ENCODE data around the gene SEMA5A. TPM values are rescaled to one million over a fixed set of nuclear protein-coding genes. Genes with fewer than 3 reads are reported as not detected.

The SEMA5A gene
- polyA plus RNA-seq, 6 donors from 2014 or later: not detected

DNA sequence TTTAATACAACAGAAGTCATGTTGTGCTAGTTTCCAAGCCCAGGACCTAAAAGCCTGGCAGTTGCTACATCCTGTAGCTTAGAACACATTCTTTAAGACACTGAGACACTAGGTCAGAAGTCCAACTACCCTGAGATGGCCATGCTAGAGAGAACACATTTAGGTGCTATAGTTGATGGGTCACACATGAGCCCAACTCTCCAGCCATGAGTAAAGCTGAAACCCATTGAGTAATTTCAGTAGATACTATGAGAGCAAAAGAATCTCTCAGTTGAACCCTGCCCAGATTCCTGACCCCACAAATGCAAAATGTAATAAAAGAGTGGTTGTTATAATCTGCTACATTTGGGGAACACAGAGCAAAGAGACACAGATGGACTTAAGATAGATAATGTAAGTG, 164.4 kb downstream of the SEMA5A start:
- no peak for ATAC-seq (ENCODE audit: low read depth in 2 of 2)
- no peak for DNase-seq
- peak overlapping the region in 1 of 6 donors; percentile 44 for H3K27ac Mint-ChIP-seq
- H3K36me3 Mint-ChIP-seq: no peaks in the 10 kb centered on the region
- H3K4me3 Mint-ChIP-seq: no peak overlapping the region
- H3K9me3 Mint-ChIP-seq: peaks cover 0 to 17% (median 3%) of the 10 kb centered on the region in 7 donors
- no peaks in the 10 kb centered on the region for H3K27me3 Mint-ChIP-seq
- H3K4me1 Mint-ChIP-seq: no peaks in the 10 kb centered on the region

GRCh38 chr5:9380109-9380508, 165.8 kb downstream of the SEMA5A start:
- no peak for ATAC-seq (ENCODE audit: low read depth in 2 of 2)
- H3K4me1 Mint-ChIP-seq: no peaks in the 10 kb centered on the region
- no peak overlapping the region for H3K27ac Mint-ChIP-seq
- no peaks in the 10 kb centered on the region for H3K27me3 Mint-ChIP-seq
- DNase-seq: no peak
- no peaks in the 10 kb centered on the region for H3K36me3 Mint-ChIP-seq
- no peak overlapping the region for H3K4me3 Mint-ChIP-seq
- H3K9me3 Mint-ChIP-seq: peaks cover 0 to 21% (median 3%) of the 10 kb centered on the region in 7 donors

- Mint-ChIP-seq H3K4me3 (no peak overlapping the region), H3K4me1 (no peaks in the 10 kb centered on the region), H3K27ac (peak overlapping the region in 1 of 6 donors; percentile 84), H3K36me3 (no peaks in the 10 kb centered on the region), H3K27me3 (no peaks in the 10 kb centered on the region), H3K9me3 (peaks cover 0 to 24% (median 4%) of the 10 kb centered on the region in 7 donors)
- ATAC-seq (ENCODE audit: low read depth in 2 of 2): no peak
- DNase-seq: no peak
These were observed 169.3 kb downstream of the SEMA5A start for GRCh38 chr5:9376363-9377117.

GRCh38 chr5:9375756-9376155, 170.1 kb downstream of the SEMA5A start:
- DNase-seq (no peak), ATAC-seq (ENCODE audit: low read depth in 2 of 2) (no peak)
- H3K4me3 Mint-ChIP-seq: no peak overlapping the region
- no peaks in the 10 kb centered on the region for H3K27me3 Mint-ChIP-seq
- H3K9me3 Mint-ChIP-seq: peaks cover 0 to 21% (median 2%) of the 10 kb centered on the region in 7 donors
- H3K27ac Mint-ChIP-seq: no peak overlapping the region
- no peaks in the 10 kb centered on the region for H3K36me3 Mint-ChIP-seq
- H3K4me1 Mint-ChIP-seq: no peaks in the 10 kb centered on the region

GRCh38 chr5:9374025-9374424, 171.8 kb downstream of the SEMA5A start:
- no peak for ATAC-seq (ENCODE audit: low read depth in 2 of 2)

GRCh38 chr5:9373571-9373970, 172.3 kb downstream of the SEMA5A start:
- Mint-ChIP-seq H3K36me3 (no peaks in the 10 kb centered on the region), H3K27me3 (no peaks in the 10 kb centered on the region), H3K27ac (no peak overlapping the region), H3K9me3 (peaks cover 0 to 18% (median 10%) of the 10 kb centered on the region in 7 donors), H3K4me1 (no peaks in the 10 kb centered on the region), H3K4me3 (no peak overlapping the region)
- ATAC-seq (ENCODE audit: low read depth in 2 of 2): no peak
- no peak for DNase-seq

More at GRCh38 chr5:9374025-9374424, 171.8 kb downstream of the SEMA5A start:
- Mint-ChIP-seq H3K27ac (no peak overlapping the region), H3K4me1 (no peaks in the 10 kb centered on the region), H3K27me3 (no peaks in the 10 kb centered on the region), H3K4me3 (no peak overlapping the region), H3K9me3 (peaks cover 0 to 18% (median 10%) of the 10 kb centered on the region in 7 donors), H3K36me3 (no peaks in the 10 kb centered on the region)
- DNase-seq: no peak

GRCh38 chr5:9370256-9370655, 175.6 kb downstream of the SEMA5A start:
- no peak for ATAC-seq (ENCODE audit: low read depth in 2 of 2)
- H3K9me3 Mint-ChIP-seq: peaks cover 0 to 13% (median 6%) of the 10 kb centered on the region in 7 donors
- no peaks in the 10 kb centered on the region for H3K27me3 Mint-ChIP-seq
- DNase-seq: no peak
- no peaks in the 10 kb centered on the region for H3K4me1 Mint-ChIP-seq
- no peaks in the 10 kb centered on the region for H3K36me3 Mint-ChIP-seq
- H3K4me3 Mint-ChIP-seq: no peak overlapping the region
- H3K27ac Mint-ChIP-seq: no peak overlapping the region

DNA sequence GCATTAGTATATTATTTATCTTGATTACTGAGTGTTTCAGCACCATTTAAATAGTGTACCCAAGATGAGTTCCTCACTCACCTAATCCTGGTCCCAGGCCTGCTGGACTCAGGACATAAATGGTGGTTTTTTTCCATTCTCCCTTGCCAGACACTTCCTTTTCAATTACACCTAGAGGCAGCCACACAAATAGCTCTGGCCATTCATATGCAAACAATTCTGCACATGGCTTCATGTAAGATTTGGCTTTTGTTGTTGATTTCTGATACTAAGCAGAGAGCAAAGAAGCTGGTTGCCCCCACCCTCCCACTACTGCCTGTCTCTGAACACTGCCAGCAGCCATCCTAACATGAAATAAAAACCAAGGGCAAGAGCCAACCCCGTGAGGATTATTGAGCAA, 180.4 kb downstream of the SEMA5A start:
- H3K4me1 Mint-ChIP-seq: no peaks in the 10 kb centered on the region
- no peak overlapping the region for H3K4me3 Mint-ChIP-seq
- DNase-seq (no peak), ATAC-seq (ENCODE audit: low read depth in 2 of 2) (no peak)
- no peak overlapping the region for H3K27ac Mint-ChIP-seq
- H3K36me3 Mint-ChIP-seq: no peaks in the 10 kb centered on the region
- H3K9me3 Mint-ChIP-seq: peaks cover 0 to 12% (median 0%) of the 10 kb centered on the region in 7 donors
- H3K27me3 Mint-ChIP-seq: no peaks in the 10 kb centered on the region

- peaks cover 0 to 6% (median 0%) of the 10 kb centered on the region in 7 donors for H3K9me3 Mint-ChIP-seq
- DNase-seq (no peak), ATAC-seq (ENCODE audit: low read depth in 2 of 2) (no peak)
- H3K4me3 Mint-ChIP-seq: no peak overlapping the region
- no peaks in the 10 kb centered on the region for H3K27me3 Mint-ChIP-seq
- no peaks in the 10 kb centered on the region for H3K4me1 Mint-ChIP-seq
- peak overlapping the region in 1 of 6 donors; percentile 58 for H3K27ac Mint-ChIP-seq
- H3K36me3 Mint-ChIP-seq: no peaks in the 10 kb centered on the region
These were observed 182.4 kb downstream of the SEMA5A start for GRCh38 chr5:9363449-9363848.

GRCh38 chr5:9363026-9363425, 182.8 kb downstream of the SEMA5A start:
- ATAC-seq (ENCODE audit: low read depth in 2 of 2) (no peak), DNase-seq (no peak)
- no peak overlapping the region for H3K27ac Mint-ChIP-seq
- no peaks in the 10 kb centered on the region for H3K4me1 Mint-ChIP-seq
- no peaks in the 10 kb centered on the region for H3K27me3 Mint-ChIP-seq
- peaks cover 0 to 6% (median 0%) of the 10 kb centered on the region in 7 donors for H3K9me3 Mint-ChIP-seq
- no peak overlapping the region for H3K4me3 Mint-ChIP-seq
- no peaks in the 10 kb centered on the region for H3K36me3 Mint-ChIP-seq

DNA sequence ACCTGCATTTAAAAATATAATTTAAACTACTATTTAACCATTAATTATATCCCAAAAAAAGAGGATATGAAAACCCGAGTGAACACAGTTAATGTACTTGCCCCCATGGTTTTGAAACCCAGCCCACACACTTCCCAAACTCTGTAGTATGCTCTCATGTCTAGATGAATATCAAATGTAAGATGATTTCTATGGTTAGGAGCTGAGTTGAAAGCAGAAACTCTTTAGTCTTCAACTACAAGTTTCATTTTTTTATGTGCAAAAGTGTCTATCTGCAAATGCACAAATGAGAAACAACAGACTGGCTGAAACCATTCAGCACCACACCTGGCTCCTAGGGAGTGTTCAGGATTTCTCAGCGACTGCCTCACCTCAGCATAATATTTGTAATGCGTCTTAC, 183.3 kb downstream of the SEMA5A start:
- ATAC-seq (ENCODE audit: low read depth in 2 of 2) (no peak), DNase-seq (no peak)
- Mint-ChIP-seq H3K36me3 (no peaks in the 10 kb centered on the region), H3K4me1 (no peaks in the 10 kb centered on the region), H3K4me3 (no peak overlapping the region), H3K9me3 (peaks cover 0 to 3% (median 0%) of the 10 kb centered on the region in 7 donors), H3K27me3 (no peaks in the 10 kb centered on the region), H3K27ac (no peak overlapping the region)

- no peaks in the 10 kb centered on the region for H3K27me3 Mint-ChIP-seq
- ATAC-seq (ENCODE audit: low read depth in 2 of 2) (no peak), DNase-seq (no peak)
- no peaks in the 10 kb centered on the region for H3K4me1 Mint-ChIP-seq
- no peak overlapping the region for H3K27ac Mint-ChIP-seq
- peaks cover 0 to 3% (median 0%) of the 10 kb centered on the region in 7 donors for H3K9me3 Mint-ChIP-seq
- no peaks in the 10 kb centered on the region for H3K36me3 Mint-ChIP-seq
- no peak overlapping the region for H3K4me3 Mint-ChIP-seq
These were observed 184.0 kb downstream of the SEMA5A start for GRCh38 chr5:9361835-9362234.

GRCh38 chr5:9358961-9359685, 186.8 kb downstream of the SEMA5A start:
- H3K9me3 Mint-ChIP-seq: peaks cover 0 to 10% (median 5%) of the 10 kb centered on the region in 7 donors
- H3K27me3 Mint-ChIP-seq: no peaks in the 10 kb centered on the region
- no peaks in the 10 kb centered on the region for H3K4me1 Mint-ChIP-seq
- no peak for ATAC-seq (ENCODE audit: low read depth in 2 of 2)
- H3K27ac Mint-ChIP-seq: no peak overlapping the region
- no peak overlapping the region for H3K4me3 Mint-ChIP-seq
- no peaks in the 10 kb centered on the region for H3K36me3 Mint-ChIP-seq
- no peak for DNase-seq

DNA sequence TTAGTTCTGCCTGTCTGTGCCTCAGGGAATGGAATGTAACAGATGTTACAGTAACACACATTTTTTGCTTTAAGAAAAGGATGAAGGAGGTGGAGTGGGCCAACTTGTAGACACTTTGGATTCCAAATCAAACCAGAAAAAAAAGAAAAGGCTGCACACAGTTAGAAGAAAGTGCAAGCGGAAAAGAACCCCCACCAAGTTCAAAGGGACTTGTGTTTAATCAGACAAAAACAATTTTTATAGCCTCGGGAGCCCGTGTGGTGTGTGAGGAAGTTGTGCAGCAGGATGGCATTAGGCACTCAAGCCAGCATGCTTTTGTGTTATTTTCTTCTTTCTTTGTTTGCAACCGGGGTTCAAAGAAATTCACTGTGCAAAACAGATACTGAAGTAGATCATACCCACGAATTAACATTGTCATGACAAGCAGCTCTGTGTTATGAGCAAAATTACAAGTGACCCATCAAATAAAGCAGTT, 189.5 kb downstream of the SEMA5A start:
- H3K4me1 Mint-ChIP-seq: no peaks in the 10 kb centered on the region
- no peak for ATAC-seq (ENCODE audit: low read depth in 2 of 2)
- H3K9me3 Mint-ChIP-seq: peaks cover 0 to 15% (median 5%) of the 10 kb centered on the region in 7 donors
- no peak overlapping the region for H3K27ac Mint-ChIP-seq
- no peaks in the 10 kb centered on the region for H3K36me3 Mint-ChIP-seq
- H3K27me3 Mint-ChIP-seq: no peaks in the 10 kb centered on the region
- H3K4me3 Mint-ChIP-seq: no peak overlapping the region
- DNase-seq: no peak
